Amniotic epithelial cell (primary cell): ENCODE measurements around the gene PLD5.
"Not testable (repeated sequence)": the region's sequence is repeated elsewhere in the genome, so short reads cannot be mapped to it uniquely, and the experiment has no call there.

Source experiments
- DNase-seq: peaks from one replicate; pipeline ENCODE4 v3.0.0-alpha.2; 2010; ENCODE audit warnings: low read depth

The PLD5 gene

GRCh38 chr1:242058181-242058580, 466.3 kb downstream of the PLD5 start:
- DNase-seq, result not testable (repeated sequence)

GRCh38 chr1:242057745-242058115, 466.8 kb downstream of the PLD5 start:
- no peak for DNase-seq

- no peak for DNase-seq
Observed at GRCh38 chr1:242056988-242057744, 467.3 kb downstream of the PLD5 start.

GRCh38 chr1:242055749-242056320, 468.7 kb downstream of the PLD5 start:
- DNase-seq, result peak; percentile 6

DNA sequence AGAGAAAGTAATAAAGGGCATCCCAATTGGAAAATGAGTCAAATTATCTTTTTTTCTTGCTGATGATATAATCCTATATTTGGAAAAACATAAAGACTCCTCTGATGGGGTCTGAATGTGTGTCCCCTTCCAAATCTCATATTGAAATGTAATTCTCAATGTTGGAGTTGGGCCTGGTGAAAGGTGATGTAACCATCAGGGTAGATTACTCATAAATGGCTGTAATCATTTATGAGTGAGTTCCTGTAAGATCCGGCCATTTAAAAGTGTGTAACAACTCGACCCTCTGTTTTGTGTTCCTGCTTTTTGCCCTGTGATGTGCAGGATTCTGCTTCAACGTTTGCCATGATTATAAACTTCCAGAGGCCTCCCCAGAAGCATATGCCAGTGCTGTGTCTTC, 481.3 kb downstream of the PLD5 start:
- no peak for DNase-seq

DNA sequence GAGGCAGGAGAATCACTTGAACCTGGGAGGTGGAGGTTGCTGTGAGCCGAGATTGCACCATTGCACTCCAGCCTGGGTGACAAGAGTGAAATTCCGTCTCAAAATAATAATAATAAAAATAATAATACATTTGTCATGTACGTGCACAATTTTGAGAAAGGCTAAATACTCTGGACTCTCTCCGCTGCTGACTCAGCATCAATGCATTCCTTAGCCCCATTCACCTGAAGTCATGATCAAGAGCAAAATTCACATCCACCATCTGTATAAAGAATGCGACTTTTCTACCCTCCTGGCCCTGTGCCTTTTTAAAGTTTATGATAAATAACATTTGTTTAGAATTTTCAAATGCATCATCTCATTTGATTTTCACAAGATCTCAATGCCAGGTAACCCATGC, 490.1 kb downstream of the PLD5 start:
- no peak for DNase-seq

GRCh38 chr1:242033447-242033846, 491.1 kb downstream of the PLD5 start:
- DNase-seq, result no peak
